Small intestine (tissue), 7 donors: ENCODE results near the gene DAZL. TPM values are rescaled to one million over a fixed set of nuclear protein-coding genes. Genes with fewer than 3 reads are reported as not detected.

Experiments
- DNase-seq, 2 donors: peaks; one replicate each; pipeline versions ENCODE4 v3.0.0 to v3.0.0-alpha.2; 2013
- FAIRE-seq: peaks from 2 replicates; lab custom pipeline; 2012; peaks lifted over from hg19 to GRCh38; lab: Jason Lieb, UNC
- H3K27ac ChIP-seq, 3 donors: one replicate each; pipeline ENCODE4 v1.5.1; 2013; ENCODE audit warnings: low read length in 2 of 3, mild to moderate bottlenecking in 2 of 3, control low read depth in 1 of 3, inconsistent platforms in 1 of 3, low read depth in 1 of 3, moderate library complexity in 1 of 3
- H3K27me3 ChIP-seq, 3 donors: one replicate each; pipeline ENCODE4 v1.6.1; 2013; ENCODE audit warnings: low read length in 3 of 3, inconsistent platforms in 1 of 3; ENCODE audit not compliant: control insufficient read depth in 3 of 3, insufficient read depth in 3 of 3
- H3K36me3 ChIP-seq, 3 donors: one replicate each; pipeline ENCODE4 v1.6.1; 2013; ENCODE audit warnings: low read length in 3 of 3, inconsistent platforms in 1 of 3, low read depth in 1 of 3, mild to moderate bottlenecking in 1 of 3, moderate library complexity in 1 of 3; ENCODE audit not compliant: control insufficient read depth in 3 of 3, insufficient read depth in 2 of 3
- H3K4me1 ChIP-seq, 3 donors: one replicate each; pipeline ENCODE4 v1.6.1; 2013; ENCODE audit warnings: low read length in 2 of 3, inconsistent platforms in 1 of 3, low read depth in 1 of 3, mild to moderate bottlenecking in 1 of 3, moderate library complexity in 1 of 3; ENCODE audit not compliant: control insufficient read depth in 3 of 3, insufficient read depth in 2 of 3
- H3K4me3 ChIP-seq, 3 donors: one replicate each; pipeline ENCODE4 v1.5.1; 2013; ENCODE audit warnings: low read length in 3 of 3, control low read depth in 1 of 3, inconsistent platforms in 1 of 3, low read depth in 1 of 3, mild to moderate bottlenecking in 1 of 3, moderate library complexity in 1 of 3
- H3K9me3 ChIP-seq, 2 donors: one replicate each; pipeline ENCODE4 v1.6.1; 2013; ENCODE audit warnings: low read depth in 1 of 2, low read length in 1 of 2; ENCODE audit not compliant: control insufficient read depth in 2 of 2, insufficient read depth in 1 of 2
- WGBS, 3 donors: extraction: QIAGEN DNeasy Blood & Tissue Kit; methylation state at CpG; one replicate each; pipeline ENCODE4 v1.1.7; 2013; 5-methylcytosine and 5-hydroxymethylcytosine counted together
- polyA plus RNA-seq, 4 donors: library from polyadenylated mRNA; stranded (reverse) in 3 of 4; unstranded in 1 of 4; fragments of 200-250 nt in 3 of 4; fragments of 120-200 nt in 1 of 4; gene quantifications; one replicate each; pipeline versions ENCODE4 v1.2.1 to v1.2.3, GENCODE V29; 2013
- donor health status: healthy with polysubstance abuse.
- donor health status: control.
- donor health status: control.
- donor health status: Bipolar disorder and iron deficiency.
- donor health status: healthy.

The DAZL gene
- polyA plus RNA-seq, 4 donors, result 0.01 TPM; not detected in 3

DNA sequence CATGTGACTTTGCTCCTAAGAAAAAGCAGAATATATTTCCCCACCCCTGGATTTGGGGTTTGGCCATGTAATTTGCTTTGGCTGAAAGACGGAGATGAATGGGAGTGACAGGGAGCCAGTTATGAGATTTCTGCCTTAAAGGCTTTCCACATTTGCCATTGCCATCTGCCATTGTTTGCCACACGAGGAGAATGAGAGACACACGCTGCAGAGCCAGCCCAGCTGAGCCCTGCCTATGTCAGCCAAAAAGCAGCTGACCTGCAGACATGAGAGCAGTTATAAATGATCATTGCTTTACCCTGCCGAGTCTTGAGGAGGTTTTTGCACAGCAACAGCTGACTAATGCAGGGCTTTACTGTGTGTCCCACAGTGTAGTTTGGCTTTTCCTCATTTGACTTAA is 51.1 kb downstream of the DAZL start:
- H3K36me3 ChIP-seq, result no peaks in the 10 kb centered on the region
- FAIRE-seq (no peak), DNase-seq (no peak)
- no peak overlapping the region for H3K4me3 ChIP-seq
- no peaks in the 10 kb centered on the region for H3K9me3 ChIP-seq
- no peaks in the 10 kb centered on the region for H3K4me1 ChIP-seq
- peaks cover 0 to 7% (median 0%) of the 10 kb centered on the region in 3 donors for H3K27me3 ChIP-seq
- no peak overlapping the region for H3K27ac ChIP-seq
- 74 to 75% (median 74%) methylated on average over 4 of the region's 4 CpGs for WGBS, 3 donors

DNA sequence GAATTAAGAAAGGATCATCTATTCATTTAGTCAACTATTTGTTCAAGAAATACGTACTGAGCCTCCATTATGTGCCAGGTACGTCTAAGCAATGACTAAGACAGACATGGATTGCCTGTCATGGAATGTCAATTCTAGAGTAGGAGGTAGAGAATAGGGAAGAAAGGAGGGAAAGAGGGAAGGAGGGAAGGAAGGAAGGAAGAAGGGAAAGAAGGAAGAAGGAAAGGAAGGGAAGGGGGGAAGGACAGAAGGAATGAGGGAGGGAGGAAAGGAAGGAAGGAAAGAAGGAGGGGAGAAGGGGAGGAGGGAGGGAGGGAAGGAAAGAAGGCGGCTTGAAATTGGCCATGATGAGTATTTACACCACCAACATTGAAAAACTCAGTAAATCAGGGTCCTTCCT is 52.5 kb downstream of the DAZL start:
- 62 to 76% (median 74%) methylated on average over 3 of the region's 3 CpGs for WGBS, 3 donors
- Histone ChIP-seq H3K27ac (no peak overlapping the region), H3K4me3 (no peak overlapping the region), H3K36me3 (no peaks in the 10 kb centered on the region), H3K27me3 (peaks cover 0 to 7% (median 0%) of the 10 kb centered on the region in 3 donors), H3K4me1 (no peaks in the 10 kb centered on the region), H3K9me3 (no peaks in the 10 kb centered on the region)
- DNase-seq, result no peak
- no peak for FAIRE-seq

DNA sequence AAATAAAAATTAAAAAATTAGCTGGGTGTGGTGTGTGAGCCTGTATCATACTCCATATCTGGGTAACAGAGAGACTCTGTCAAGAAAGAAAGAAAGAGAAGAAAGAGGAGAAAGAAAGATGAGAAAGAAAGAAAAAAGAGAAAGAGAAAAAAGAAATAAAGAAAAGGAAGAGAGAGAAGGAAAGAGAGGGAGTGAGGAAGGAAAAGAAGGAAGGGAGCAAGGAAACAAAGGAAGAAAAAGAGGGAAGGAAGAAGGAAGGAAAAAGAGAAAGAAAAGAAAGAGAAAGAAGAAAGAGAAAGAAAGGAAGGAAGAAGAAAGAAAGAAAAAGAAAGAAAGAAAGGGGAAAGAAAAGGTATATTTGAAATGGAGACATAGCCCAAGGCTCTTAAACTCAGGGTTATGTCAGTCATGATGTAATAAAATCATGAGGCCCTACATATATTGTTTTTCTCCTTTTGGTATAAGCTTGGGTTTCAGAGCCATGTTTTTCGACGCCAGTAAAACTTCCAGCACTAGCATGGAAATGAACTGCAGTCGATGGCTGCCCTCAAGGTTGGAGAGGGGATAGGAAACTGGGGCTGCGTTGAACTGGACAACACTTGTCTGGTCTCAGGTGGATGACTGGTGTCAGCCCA is 53.8 kb downstream of the DAZL start:
- Histone ChIP-seq H3K9me3 (no peaks in the 10 kb centered on the region), H3K27me3 (peaks cover 0 to 7% (median 0%) of the 10 kb centered on the region in 3 donors), H3K36me3 (no peaks in the 10 kb centered on the region), H3K4me1 (no peaks in the 10 kb centered on the region), H3K27ac (no peak overlapping the region), H3K4me3 (no peak overlapping the region)
- 82 to 91% (median 83%) methylated on average over 4 of the region's 4 CpGs for WGBS, 3 donors
- DNase-seq (no peak), FAIRE-seq (no peak)

DNA sequence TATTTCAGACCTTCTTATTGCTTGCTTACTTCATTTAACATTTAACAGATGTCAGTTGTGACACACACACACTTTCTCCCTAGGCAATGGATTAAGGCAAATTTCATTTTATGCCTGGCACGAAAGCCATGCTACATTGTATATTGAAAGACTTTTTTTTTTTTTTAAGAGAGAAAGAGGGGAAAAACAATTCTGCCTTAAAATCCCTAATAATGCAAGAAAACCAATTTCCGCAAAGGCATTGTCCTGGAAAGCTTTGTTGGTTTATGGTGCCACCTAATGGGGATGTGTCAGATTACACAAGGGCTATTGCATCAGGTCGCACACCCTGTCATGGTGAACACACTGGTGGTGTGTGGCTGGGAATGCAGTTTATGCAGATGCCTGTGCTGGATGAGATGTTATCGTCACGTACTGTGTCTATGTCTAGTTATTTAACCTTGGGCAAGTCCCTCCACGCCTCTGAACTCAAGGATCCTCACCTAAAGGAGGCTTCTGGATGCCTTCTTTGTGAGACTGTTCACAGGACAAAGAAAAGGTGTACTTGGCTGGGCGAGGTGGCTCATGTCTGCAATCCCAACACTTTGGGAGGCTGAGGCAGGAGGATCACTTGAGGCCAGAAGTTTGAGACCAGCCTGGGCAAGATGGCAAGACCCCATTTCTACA is 54.4 kb downstream of the DAZL start:
- DNase-seq (peak; percentile 74 to 82), FAIRE-seq (no peak)

DNA sequence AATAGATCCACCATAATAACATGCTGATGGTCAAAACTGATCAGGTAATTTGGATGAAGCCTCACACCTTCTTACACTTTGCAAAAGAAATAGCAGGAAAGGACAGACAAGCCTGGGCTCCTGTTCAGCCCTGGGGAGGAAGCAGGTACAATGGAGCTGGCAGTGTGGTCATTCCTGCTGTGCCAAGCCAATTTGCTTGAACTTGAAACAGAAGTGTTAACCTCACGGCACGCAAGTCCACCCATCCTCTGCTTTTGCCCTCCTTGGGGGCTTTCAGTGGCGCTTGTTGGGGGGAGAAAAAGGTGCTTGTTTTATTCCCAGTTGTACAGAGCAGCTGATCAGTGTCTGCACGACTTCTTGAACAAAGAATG is 54.9 kb downstream of the DAZL start:
- FAIRE-seq (no peak), DNase-seq (no peak)
- H3K27ac ChIP-seq, result no peak overlapping the region
- H3K4me1 ChIP-seq, result no peaks in the 10 kb centered on the region
- WGBS, 3 donors, result 48 to 55% (median 49%) methylated on average over 4 of the region's 4 CpGs
- peaks cover 0 to 7% (median 0%) of the 10 kb centered on the region in 3 donors for H3K27me3 ChIP-seq
- no peaks in the 10 kb centered on the region for H3K36me3 ChIP-seq
- H3K4me3 ChIP-seq, result no peak overlapping the region
- no peaks in the 10 kb centered on the region for H3K9me3 ChIP-seq

More for the DNA sequence above, 54.4 kb downstream of the DAZL start:
- 14 to 15% (median 14%) methylated on average over 7 of the region's 7 CpGs for WGBS, 3 donors
- Histone ChIP-seq H3K36me3 (no peaks in the 10 kb centered on the region), H3K9me3 (no peaks in the 10 kb centered on the region), H3K4me3 (no peak overlapping the region), H3K27me3 (peaks cover 0 to 7% (median 0%) of the 10 kb centered on the region in 3 donors), H3K27ac (no peak overlapping the region), H3K4me1 (no peaks in the 10 kb centered on the region)

DNA sequence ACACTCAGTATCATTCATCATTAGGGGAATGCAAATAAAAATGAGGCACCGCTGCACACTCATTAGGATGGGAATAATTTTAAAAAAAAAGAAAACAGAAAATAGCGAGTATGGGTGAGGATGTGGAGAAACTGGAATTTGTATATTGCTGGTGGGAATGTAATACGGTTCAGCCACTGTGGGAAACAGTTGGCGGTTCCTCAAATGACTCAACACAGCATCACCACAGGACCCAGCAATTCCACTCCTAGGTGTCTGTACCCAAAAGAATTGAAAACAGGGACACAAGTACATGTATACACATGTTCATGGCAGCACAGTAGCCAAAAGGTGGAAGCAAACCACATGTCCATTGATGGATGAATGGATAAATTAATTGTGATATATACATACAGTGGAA is 56.5 kb downstream of the DAZL start:
- Histone ChIP-seq H3K4me3 (no peak overlapping the region), H3K9me3 (no peaks in the 10 kb centered on the region), H3K36me3 (no peaks in the 10 kb centered on the region), H3K4me1 (no peaks in the 10 kb centered on the region), H3K27ac (no peak overlapping the region), H3K27me3 (peaks cover 0 to 7% (median 0%) of the 10 kb centered on the region in 3 donors)
- 82 to 85% (median 83%) methylated on average over 4 of the region's 4 CpGs for WGBS, 3 donors
- DNase-seq (no peak), FAIRE-seq (no peak)

DNA sequence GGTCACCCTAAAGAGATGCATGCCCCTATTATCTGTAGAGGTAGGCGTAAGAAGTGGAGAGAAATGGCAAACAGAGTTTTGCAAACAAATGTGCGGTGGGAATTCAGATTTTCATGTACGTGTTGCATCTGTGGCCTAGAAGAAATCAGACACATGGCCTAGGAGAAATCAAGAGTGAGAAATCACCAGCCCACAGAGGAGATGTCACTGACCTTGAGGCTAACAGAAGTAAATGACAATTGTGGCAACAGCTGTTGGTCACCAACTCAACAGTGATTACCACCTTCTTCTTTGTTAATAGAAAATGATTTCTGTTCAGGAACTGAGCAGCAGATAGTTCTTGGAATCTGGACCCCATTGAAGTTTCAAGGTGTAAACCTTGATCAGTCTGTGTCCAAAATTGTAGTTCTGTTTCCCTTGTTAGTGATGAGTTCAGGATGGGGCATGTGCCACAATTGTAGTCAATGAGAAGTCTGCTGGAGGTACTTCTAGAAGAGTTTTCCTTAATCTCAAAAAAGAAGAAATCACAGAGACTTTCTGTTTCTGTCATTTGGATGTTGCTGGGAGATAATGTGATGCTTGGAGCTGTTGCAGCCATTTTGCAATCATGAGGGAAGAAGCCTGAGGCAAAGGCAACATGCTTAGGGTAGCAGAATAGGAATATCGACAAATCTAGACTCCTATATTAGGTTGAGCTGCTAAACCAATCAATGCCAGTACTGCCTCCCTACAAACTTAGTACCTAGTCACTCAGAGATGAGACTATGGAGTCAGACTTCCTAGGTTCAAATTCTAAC is 57.5 kb downstream of the DAZL start:
- no peak for FAIRE-seq

DNA sequence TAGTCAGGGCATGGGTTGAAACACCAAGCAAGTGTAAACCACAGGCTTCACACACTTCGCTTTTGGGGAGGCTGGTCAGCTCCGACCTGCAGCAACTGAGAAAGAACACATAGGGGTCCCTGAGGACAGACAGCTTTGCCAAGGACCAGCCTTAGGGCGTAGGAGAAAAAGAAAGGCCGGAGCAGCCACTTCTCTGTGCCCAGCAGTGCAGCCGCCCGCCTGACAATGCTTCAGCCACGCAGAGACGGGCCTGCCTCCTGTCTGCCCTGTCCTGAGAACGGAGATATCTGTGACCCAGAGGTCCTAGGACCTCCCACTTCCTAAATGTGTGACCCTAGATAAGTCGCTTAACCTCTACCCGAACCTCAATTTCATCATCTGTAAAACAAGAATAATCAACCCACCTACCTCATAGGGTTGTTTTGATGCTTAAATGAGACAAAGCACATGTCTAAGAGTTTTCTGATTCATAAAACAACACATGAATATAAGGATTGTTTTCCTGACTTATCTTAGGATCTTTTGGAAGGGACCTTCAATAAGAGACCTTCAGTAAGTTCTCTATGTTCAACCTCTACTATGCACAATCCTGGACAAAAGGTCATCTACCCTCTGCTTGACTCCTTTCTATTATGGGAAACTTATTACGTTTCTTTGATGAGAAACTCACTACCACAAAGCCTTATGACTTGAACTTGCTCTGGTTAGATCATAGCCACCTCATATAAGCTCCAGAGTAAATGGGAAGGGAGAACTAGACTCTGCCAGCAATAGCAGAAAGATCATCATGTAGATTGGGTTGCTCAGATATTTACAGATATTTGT is 58.8 kb downstream of the DAZL start:
- H3K27me3 ChIP-seq, result peaks cover 0 to 2% (median 0%) of the 10 kb centered on the region in 3 donors
- no peaks in the 10 kb centered on the region for H3K36me3 ChIP-seq
- FAIRE-seq (no peak), DNase-seq (no peak)
- WGBS, 3 donors, result 77 to 83% (median 81%) methylated on average over 12 of the region's 12 CpGs
- peak overlapping the region in 1 of 3 donors; percentile 62 for H3K27ac ChIP-seq
- no peak overlapping the region for H3K4me3 ChIP-seq
- H3K4me1 ChIP-seq, result no peaks in the 10 kb centered on the region
- no peaks in the 10 kb centered on the region for H3K9me3 ChIP-seq

More for the DNA sequence above, 57.5 kb downstream of the DAZL start:
- H3K27ac ChIP-seq, result no peak overlapping the region
- H3K4me3 ChIP-seq, result no peak overlapping the region
- WGBS, 3 donors, result 87 to 90% (median 89%) methylated on average over 4 of the region's 4 CpGs
- DNase-seq, result no peak
- H3K9me3 ChIP-seq, result no peaks in the 10 kb centered on the region
- no peaks in the 10 kb centered on the region for H3K36me3 ChIP-seq
- peaks cover 0 to 3% (median 2%) of the 10 kb centered on the region in 3 donors for H3K27me3 ChIP-seq
- H3K4me1 ChIP-seq, result no peaks in the 10 kb centered on the region
